Stomach smooth muscle (tissue), 2 donors: ENCODE results near the gene HADH.

ENCODE experiments used
- H3K27ac ChIP-seq: one replicate; pipeline ENCODE4 v1.7.0; 2013; ENCODE audit warnings: mild to moderate bottlenecking, low read length, inconsistent platforms
- H3K27me3 ChIP-seq, 2 donors: one replicate each; pipeline ENCODE4 v1.7.0; 2013; ENCODE audit warnings: low read length in 2 of 2; ENCODE audit not compliant: insufficient read depth in 2 of 2, control insufficient read depth in 1 of 2
- H3K36me3 ChIP-seq, 2 donors: one replicate each; pipeline ENCODE4 v1.7.0; 2013; ENCODE audit warnings: low read length in 2 of 2; ENCODE audit not compliant: control insufficient read depth in 2 of 2, insufficient read depth in 2 of 2
- H3K4me1 ChIP-seq: one replicate; pipeline ENCODE4 v1.7.0; 2013; ENCODE audit warnings: low read length; ENCODE audit not compliant: control insufficient read depth, insufficient read depth
- H3K4me3 ChIP-seq, 2 donors: one replicate each; pipeline ENCODE4 v1.7.0; 2013; ENCODE audit warnings: low read length in 2 of 2
- H3K9ac ChIP-seq, 2 donors: one replicate each; pipeline ENCODE4 v1.7.0; 2013; ENCODE audit warnings: low read length in 2 of 2, mild to moderate bottlenecking in 1 of 2
- H3K9me3 ChIP-seq, 2 donors: one replicate each; pipeline ENCODE4 v1.7.0; 2013; ENCODE audit warnings: low read length in 2 of 2; ENCODE audit not compliant: control insufficient read depth in 2 of 2
- donor health status: healthy.
- donor health status: Pancreatic carcinoma.

HADH gene

GRCh38 chr4:108030332-108030731, 40.6 kb downstream of the HADH start:
- Histone ChIP-seq H3K27me3 (no peaks in the 10 kb centered on the region), H3K4me1 (no peaks in the 10 kb centered on the region), H3K36me3 (peaks cover 51 to 66% of the 10 kb centered on the region in 2 donors), H3K9me3 (no peaks in the 10 kb centered on the region), H3K4me3 (no peak overlapping the region), H3K27ac (no peak overlapping the region), H3K9ac (no peak overlapping the region)

- Histone ChIP-seq H3K36me3 (peaks cover 52 to 65% of the 10 kb centered on the region in 2 donors), H3K27me3 (no peaks in the 10 kb centered on the region), H3K4me3 (no peak overlapping the region), H3K4me1 (no peaks in the 10 kb centered on the region), H3K27ac (no peak overlapping the region), H3K9me3 (no peaks in the 10 kb centered on the region), H3K9ac (no peak overlapping the region)
Observed at GRCh38 chr4:108031427-108032083, 41.9 kb downstream of the HADH start.

DNA sequence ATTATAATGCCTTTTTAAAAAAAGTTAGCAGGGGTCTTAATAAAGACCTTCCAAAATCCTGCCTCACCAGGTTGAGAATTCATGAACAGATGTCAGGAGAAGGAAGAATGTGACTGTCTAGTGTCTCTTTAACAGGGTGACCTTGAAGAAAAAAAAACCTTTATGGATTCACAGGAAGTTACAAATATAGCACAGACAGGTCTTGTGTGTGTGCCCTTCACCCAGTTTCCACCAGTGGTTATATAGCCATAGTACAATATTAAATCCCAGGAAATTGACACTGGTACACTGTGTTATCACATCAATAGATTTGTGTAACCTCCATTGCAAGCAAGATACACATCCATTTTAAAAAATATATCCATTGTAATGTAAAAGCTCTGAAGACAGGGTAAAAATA, 43.7 kb downstream of the HADH start:
- H3K4me3 ChIP-seq = no peak overlapping the region
- no peak overlapping the region for H3K27ac ChIP-seq
- H3K36me3 ChIP-seq = peaks cover 37 to 52% of the 10 kb centered on the region in 2 donors

DNA sequence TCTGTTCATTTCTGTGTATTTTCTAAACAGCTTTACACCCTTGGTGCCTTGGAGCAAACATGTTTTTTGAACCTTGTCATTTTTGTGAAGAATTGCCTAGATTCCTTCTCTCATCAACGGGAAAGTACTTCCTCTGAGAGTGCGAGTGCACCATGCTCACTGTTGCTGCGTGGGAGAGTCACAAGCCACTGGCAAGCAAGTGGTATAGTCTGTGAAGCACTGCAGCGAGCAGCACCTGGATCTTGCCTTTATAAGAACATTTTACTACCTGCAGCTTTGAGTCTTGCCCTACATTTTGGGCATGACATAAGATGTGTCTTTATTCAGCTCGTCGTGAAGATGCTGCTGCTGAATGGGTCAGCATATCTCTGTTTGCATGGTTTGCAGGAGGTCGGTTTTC, 44.9 kb downstream of the HADH start:
- Histone ChIP-seq H3K27me3 (no peaks in the 10 kb centered on the region), H3K4me3 (no peak overlapping the region), H3K4me1 (no peaks in the 10 kb centered on the region), H3K9me3 (no peaks in the 10 kb centered on the region), H3K9ac (no peak overlapping the region), H3K36me3 (peaks cover 26 to 40% of the 10 kb centered on the region in 2 donors), H3K27ac (no peak overlapping the region)

More for the DNA sequence above, 43.7 kb downstream of the HADH start:
- H3K27me3 ChIP-seq = no peaks in the 10 kb centered on the region
- no peaks in the 10 kb centered on the region for H3K4me1 ChIP-seq
- H3K9ac ChIP-seq = no peak overlapping the region
- no peaks in the 10 kb centered on the region for H3K9me3 ChIP-seq

GRCh38 chr4:108035691-108036090, 46.0 kb downstream of the HADH start:
- Histone ChIP-seq H3K27ac (no peak overlapping the region), H3K36me3 (peaks cover 24 to 31% of the 10 kb centered on the region in 2 donors), H3K9ac (no peak overlapping the region), H3K9me3 (no peaks in the 10 kb centered on the region), H3K4me3 (no peak overlapping the region), H3K27me3 (no peaks in the 10 kb centered on the region), H3K4me1 (no peaks in the 10 kb centered on the region)

- peaks cover 21 to 28% of the 10 kb centered on the region in 2 donors for H3K36me3 ChIP-seq
- H3K9ac ChIP-seq = no peak overlapping the region
- no peaks in the 10 kb centered on the region for H3K4me1 ChIP-seq
- no peaks in the 10 kb centered on the region for H3K9me3 ChIP-seq
- no peaks in the 10 kb centered on the region for H3K27me3 ChIP-seq
- no peak overlapping the region for H3K4me3 ChIP-seq
- no peak overlapping the region for H3K27ac ChIP-seq
Observed at GRCh38 chr4:108036213-108036612, 46.5 kb downstream of the HADH start.

DNA sequence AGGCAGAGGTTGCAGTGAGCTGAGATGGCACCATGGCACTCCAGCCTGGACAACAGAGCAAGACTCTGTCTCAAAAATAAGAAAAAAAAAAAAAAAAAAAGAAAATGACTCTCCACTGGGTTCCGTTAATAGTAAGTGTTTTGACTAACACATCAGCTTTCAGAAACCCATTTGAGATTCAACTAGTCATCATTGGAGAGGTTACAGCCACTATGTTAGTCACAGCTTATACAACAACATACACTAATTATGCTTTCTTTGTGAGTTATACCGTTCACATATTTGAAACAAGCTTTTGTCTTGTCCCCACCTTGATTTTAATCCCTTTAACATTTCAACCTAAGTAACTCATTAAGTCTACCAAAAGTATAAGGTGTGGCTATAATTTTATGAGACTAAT, 48.2 kb downstream of the HADH start:
- no peaks in the 10 kb centered on the region for H3K9me3 ChIP-seq
- H3K27ac ChIP-seq = no peak overlapping the region
- H3K27me3 ChIP-seq = no peaks in the 10 kb centered on the region
- H3K4me3 ChIP-seq = no peak overlapping the region
- H3K4me1 ChIP-seq = no peaks in the 10 kb centered on the region
- no peak overlapping the region for H3K9ac ChIP-seq
- peaks cover 15 to 23% of the 10 kb centered on the region in 2 donors for H3K36me3 ChIP-seq

- Histone ChIP-seq H3K27ac (no peak overlapping the region), H3K4me3 (no peak overlapping the region), H3K36me3 (no peaks in the 10 kb centered on the region), H3K27me3 (no peaks in the 10 kb centered on the region), H3K4me1 (peaks cover 9% of the 10 kb centered on the region), H3K9me3 (no peaks in the 10 kb centered on the region), H3K9ac (no peak overlapping the region)
Observed at GRCh38 chr4:108042927-108043326, 53.2 kb downstream of the HADH start.

GRCh38 chr4:108043526-108043925, 53.8 kb downstream of the HADH start:
- Histone ChIP-seq H3K27me3 (no peaks in the 10 kb centered on the region), H3K27ac (no peak overlapping the region), H3K9ac (no peak overlapping the region), H3K4me1 (peaks cover 9% of the 10 kb centered on the region), H3K9me3 (no peaks in the 10 kb centered on the region), H3K36me3 (no peaks in the 10 kb centered on the region), H3K4me3 (no peak overlapping the region)

GRCh38 chr4:108044951-108045686, 55.4 kb downstream of the HADH start:
- Histone ChIP-seq H3K9ac (no peak overlapping the region), H3K4me3 (no peak overlapping the region), H3K27ac (no peak overlapping the region), H3K36me3 (no peaks in the 10 kb centered on the region), H3K4me1 (peaks cover 9% of the 10 kb centered on the region), H3K27me3 (no peaks in the 10 kb centered on the region), H3K9me3 (no peaks in the 10 kb centered on the region)

- Histone ChIP-seq H3K4me3 (no peak overlapping the region), H3K4me1 (peaks cover 9% of the 10 kb centered on the region), H3K9me3 (no peaks in the 10 kb centered on the region), H3K9ac (no peak overlapping the region), H3K27me3 (no peaks in the 10 kb centered on the region), H3K27ac (no peak overlapping the region), H3K36me3 (no peaks in the 10 kb centered on the region)
Observed at GRCh38 chr4:108045687-108046024, 56.0 kb downstream of the HADH start.
